Hepatocyte (in vitro differentiated cells): ENCODE measurements around the gene MAP3K3.

Experiments
- EZH2phosphoT487 ChIP-seq: fragments of 200-600 bp; sonication (generic); IDR thresholded peaks from one replicate; pipeline ENCODE4 v1.6.1; 2018; ENCODE audit warnings: antibody characterized with exemption, mild to moderate bottlenecking, low read depth, moderate library complexity; ENCODE audit not compliant: unreplicated experiment, severe bottlenecking
- TF ChIP-seq, protein P1 (sequence below): fragments of 200-600 bp; sonication (generic); IDR thresholded peaks from 2 replicates; pipeline ENCODE4 v1.5.1; 2016; ENCODE audit warnings: antibody characterized with exemption, mild to moderate bottlenecking; ENCODE audit not compliant: poor library complexity

DNA sequence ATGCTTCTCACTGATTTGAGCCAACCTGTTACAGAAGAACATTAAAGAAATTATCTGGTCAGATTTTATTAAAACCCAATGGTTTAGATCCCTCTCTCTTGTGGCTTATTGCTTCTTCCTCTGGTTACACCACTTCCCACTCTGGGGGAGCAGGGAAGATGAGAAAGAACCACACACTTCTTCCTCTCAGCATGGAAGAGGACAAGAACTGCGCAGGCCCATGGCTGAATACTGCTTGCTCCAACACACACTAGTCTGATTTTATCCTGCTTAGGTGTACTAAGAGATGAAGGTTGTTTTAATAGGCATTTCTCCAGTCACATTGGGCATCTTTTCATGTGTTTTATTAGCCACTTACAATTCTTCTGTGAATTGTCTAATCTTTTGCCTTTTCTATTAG is 27.6 kb downstream of the MAP3K3 start:
- TF ChIP-seq, protein P1, sequence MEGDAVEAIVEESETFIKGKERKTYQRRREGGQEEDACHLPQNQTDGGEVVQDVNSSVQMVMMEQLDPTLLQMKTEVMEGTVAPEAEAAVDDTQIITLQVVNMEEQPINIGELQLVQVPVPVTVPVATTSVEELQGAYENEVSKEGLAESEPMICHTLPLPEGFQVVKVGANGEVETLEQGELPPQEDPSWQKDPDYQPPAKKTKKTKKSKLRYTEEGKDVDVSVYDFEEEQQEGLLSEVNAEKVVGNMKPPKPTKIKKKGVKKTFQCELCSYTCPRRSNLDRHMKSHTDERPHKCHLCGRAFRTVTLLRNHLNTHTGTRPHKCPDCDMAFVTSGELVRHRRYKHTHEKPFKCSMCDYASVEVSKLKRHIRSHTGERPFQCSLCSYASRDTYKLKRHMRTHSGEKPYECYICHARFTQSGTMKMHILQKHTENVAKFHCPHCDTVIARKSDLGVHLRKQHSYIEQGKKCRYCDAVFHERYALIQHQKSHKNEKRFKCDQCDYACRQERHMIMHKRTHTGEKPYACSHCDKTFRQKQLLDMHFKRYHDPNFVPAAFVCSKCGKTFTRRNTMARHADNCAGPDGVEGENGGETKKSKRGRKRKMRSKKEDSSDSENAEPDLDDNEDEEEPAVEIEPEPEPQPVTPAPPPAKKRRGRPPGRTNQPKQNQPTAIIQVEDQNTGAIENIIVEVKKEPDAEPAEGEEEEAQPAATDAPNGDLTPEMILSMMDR, result no peak
- no peak for TF ChIP-seq EZH2phosphoT487
